SK-N-SH treated with all-trans-retinoic acid at 6 μM for 48 hours (cell line): ENCODE measurements around the gene AP4E1.

Experiments
- ATAC-seq: fragments of 200-7000 bp; cut with Tn5 transposase; 3 replicates; pipeline ENCODE4 v1.9.1; 2020; ENCODE audit warnings: mild to moderate bottlenecking, moderate library complexity
- BACH2 ChIP-seq: fragments of 250-450 bp; sonication (Bioruptor Pico); IDR thresholded peaks from 2 replicates; pipeline ENCODE4 v1.9.0; 2021; ENCODE audit warnings: mild to moderate bottlenecking, borderline replicate concordance
- CSDC2 ChIP-seq: fragments of 250-450 bp; sonication (Bioruptor Pico); IDR thresholded peaks from 2 replicates; pipeline ENCODE4 v1.5.0; 2020; ENCODE audit warnings: mild to moderate bottlenecking, moderate library complexity
- CSRNP3 ChIP-seq: fragments of 250-450 bp; sonication (Bioruptor Pico); IDR thresholded peaks from 2 replicates; pipeline ENCODE4 v1.5.1; 2021; ENCODE audit warnings: mild to moderate bottlenecking, moderate library complexity
- GLIS3 ChIP-seq: fragments of 250-450 bp; sonication (Bioruptor Pico); IDR thresholded peaks from 2 replicates; pipeline ENCODE4 v1.5.0; 2020; ENCODE audit warnings: mild to moderate bottlenecking, moderate library complexity
- ISL1 ChIP-seq: fragments of 250-450 bp; sonication (Bioruptor Pico); IDR thresholded peaks from 2 replicates; pipeline ENCODE4 v2.1.2; 2022; ENCODE audit warnings: mild to moderate bottlenecking, moderate library complexity
- OSR1 ChIP-seq: fragments of 250-450 bp; sonication (Bioruptor Pico); IDR thresholded peaks from 2 replicates; pipeline ENCODE4 v1.8.0; 2022; ENCODE audit warnings: moderate library complexity, mild to moderate bottlenecking, inconsistent platforms
- PATZ1 ChIP-seq: fragments of 250-450 bp; sonication (Bioruptor Pico); IDR thresholded peaks from 2 replicates; pipeline ENCODE4 v1.8.0; 2020; ENCODE audit warnings: mild to moderate bottlenecking, moderate library complexity, borderline replicate concordance
- POU6F1 ChIP-seq: fragments of 250-450 bp; sonication (Bioruptor Pico); IDR thresholded peaks from 2 replicates; pipeline ENCODE4 v1.8.0; 2021; ENCODE audit warnings: low read depth, mild to moderate bottlenecking, moderate library complexity, borderline replicate concordance
- PPARA ChIP-seq: fragments of 250-450 bp; sonication (Bioruptor Pico); IDR thresholded peaks from 2 replicates; pipeline ENCODE4 v1.5.0; 2020; ENCODE audit warnings: mild to moderate bottlenecking, borderline replicate concordance
- RARB ChIP-seq: fragments of 250-450 bp; sonication (Bioruptor Pico); IDR thresholded peaks from 2 replicates; pipeline ENCODE4 v1.8.0; 2021; ENCODE audit warnings: mild to moderate bottlenecking, moderate library complexity
- SNAI2 ChIP-seq: fragments of 250-450 bp; sonication (Bioruptor Pico); IDR thresholded peaks from 2 replicates; pipeline ENCODE4 v1.5.0; 2020; ENCODE audit warnings: mild to moderate bottlenecking, moderate library complexity
- TCF4 ChIP-seq: fragments of 250-450 bp; sonication (Bioruptor Pico); IDR thresholded peaks from 2 replicates; pipeline ENCODE4 v1.8.0; 2021; ENCODE audit warnings: mild to moderate bottlenecking, moderate library complexity, borderline replicate concordance
- TOX ChIP-seq: fragments of 250-450 bp; sonication (Bioruptor Pico); IDR thresholded peaks from 2 replicates; pipeline ENCODE4 v1.8.0; 2021; ENCODE audit warnings: mild to moderate bottlenecking, moderate library complexity, borderline replicate concordance
- TSHZ2 ChIP-seq: fragments of 250-450 bp; sonication (Bioruptor Pico); IDR thresholded peaks from 2 replicates; pipeline ENCODE4 v1.5.0; 2020; ENCODE audit warnings: mild to moderate bottlenecking, moderate library complexity
- ZC3H10 ChIP-seq: fragments of 250-450 bp; sonication (Bioruptor Pico); IDR thresholded peaks from 2 replicates; pipeline ENCODE4 v1.5.1; 2021; ENCODE audit warnings: mild to moderate bottlenecking, moderate library complexity
- ZFP3 ChIP-seq: fragments of 250-450 bp; sonication (Bioruptor Pico); IDR thresholded peaks from 2 replicates; pipeline ENCODE4 v1.5.0; 2020; ENCODE audit warnings: mild to moderate bottlenecking, moderate library complexity
- ZFP30 ChIP-seq: fragments of 450-650 bp; formaldehyde crosslinking; IDR thresholded peaks from 2 replicates; pipeline ENCODE4 v1.5.0; 2022; ENCODE audit warnings: mild to moderate bottlenecking, moderate library complexity
- ZNF565 ChIP-seq: fragments of 450-650 bp; formaldehyde crosslinking; conservative IDR thresholded peaks from 2 replicates; pipeline ENCODE4 v1.5.0; 2020; ENCODE audit warnings: low read depth, mild to moderate bottlenecking, moderate library complexity
- ZNF70 ChIP-seq: fragments of 450-650 bp; formaldehyde crosslinking; IDR thresholded peaks from 2 replicates; pipeline ENCODE4 v1.5.0; 2020; ENCODE audit warnings: mild to moderate bottlenecking, moderate library complexity

AP4E1 gene

GRCh38 chr15:50886611-50887345 lies 21.7 kb upstream of the AP4E1 start (continued):
- TF ChIP-seq TSHZ2 (CRISPR knock-in tag) (no peak), ISL1 (CRISPR knock-in tag) (no peak), ZC3H10 (no peak), ZFP30 (CRISPR knock-in tag) (no peak), TOX (CRISPR knock-in tag) (no peak), BACH2 (CRISPR knock-in tag) (no peak), POU6F1 (no peak), CSDC2 (no peak), ZFP3 (CRISPR knock-in tag) (no peak), TCF4 (CRISPR knock-in tag) (no peak), PPARA (CRISPR knock-in tag) (no peak), OSR1 (CRISPR knock-in tag) (no peak), GLIS3 (CRISPR knock-in tag) (no peak)
- TF ChIP-seq, all 23 proteins: peak for 0

GRCh38 chr15:50888054-50888453 lies 20.4 kb upstream of the AP4E1 start:
- no peak for ATAC-seq
- TF ChIP-seq RARB (CRISPR knock-in tag) (no peak), OSR1 (CRISPR knock-in tag) (no peak)
- TF ChIP-seq, all 23 proteins: peak for 0

GRCh38 chr15:50889589-50889988 lies 18.9 kb upstream of the AP4E1 start:
- no peak for ATAC-seq
- TF ChIP-seq ZC3H10 (no peak), PATZ1 (no peak), TCF4 (CRISPR knock-in tag) (no peak), ZFP30 (CRISPR knock-in tag) (no peak), OSR1 (CRISPR knock-in tag) (no peak), TSHZ2 (CRISPR knock-in tag) (no peak), ZNF70 (CRISPR knock-in tag) (no peak)
- TF ChIP-seq, all 23 proteins: peak for 0

GRCh38 chr15:50890751-50891150 lies 17.7 kb upstream of the AP4E1 start:
- ATAC-seq: no peak

More at GRCh38 chr15:50890751-50891150, 17.7 kb upstream of the AP4E1 start:
- TF ChIP-seq CSDC2: no peak
- TF ChIP-seq GLIS3 (CRISPR knock-in tag): no peak
- no peak for TF ChIP-seq ZNF565 (CRISPR knock-in tag)
- no peak for TF ChIP-seq SNAI2
- no peak for TF ChIP-seq ZC3H10
- no peak for TF ChIP-seq BACH2 (CRISPR knock-in tag)
- no peak for TF ChIP-seq CSRNP3 (CRISPR knock-in tag)
- no peak for TF ChIP-seq POU6F1
